HG02970 (cell line): ENCODE data around the gene PARVA.

Source experiments
- ATAC-seq: cut with Tn5 transposase; IDR thresholded peaks from one replicate; pipeline ENCODE4 v1.9.1; 2021; ENCODE audit warnings: mild to moderate bottlenecking, moderate library complexity, moderate number of reproducible peaks; ENCODE audit not compliant: unreplicated experiment, low FRiP score

PARVA gene

GRCh38 chr11:12376259-12377081 lies 901 bp upstream of the PARVA start:
- no peak for ATAC-seq

- no peak for ATAC-seq
These were observed 638 bp downstream of the PARVA start for GRCh38 chr11:12377824-12378593.

GRCh38 chr11:12380565-12381325 lies 3.4 kb downstream of the PARVA start:
- no peak for ATAC-seq

- no peak for ATAC-seq
These were observed 4.5 kb downstream of the PARVA start for GRCh38 chr11:12381875-12382274.

- ATAC-seq: no peak
These were observed 5.1 kb downstream of the PARVA start for GRCh38 chr11:12382451-12382850.

GRCh38 chr11:12386309-12386708 lies 8.9 kb downstream of the PARVA start:
- ATAC-seq: no peak

- ATAC-seq: no peak
These were observed 9.4 kb downstream of the PARVA start for GRCh38 chr11:12386745-12387144.

GRCh38 chr11:12388173-12388572 lies 10.8 kb downstream of the PARVA start:
- no peak for ATAC-seq

- ATAC-seq: no peak
These were observed 11.7 kb downstream of the PARVA start for GRCh38 chr11:12388939-12389670.

- no peak for ATAC-seq
These were observed 12.6 kb downstream of the PARVA start for GRCh38 chr11:12389676-12390657.

GRCh38 chr11:12390687-12391110 lies 13.3 kb downstream of the PARVA start:
- ATAC-seq: no peak

GRCh38 chr11:12392672-12393071 lies 15.3 kb downstream of the PARVA start:
- no peak for ATAC-seq

GRCh38 chr11:12393691-12394090 lies 16.3 kb downstream of the PARVA start:
- no peak for ATAC-seq

GRCh38 chr11:12394601-12395000 lies 17.2 kb downstream of the PARVA start:
- ATAC-seq: no peak

GRCh38 chr11:12395333-12395732 lies 18.0 kb downstream of the PARVA start:
- ATAC-seq: no peak

- no peak for ATAC-seq
These were observed 20.6 kb downstream of the PARVA start for GRCh38 chr11:12397931-12398334.

- ATAC-seq: no peak
These were observed 22.0 kb downstream of the PARVA start for GRCh38 chr11:12399355-12399754.

- no peak for ATAC-seq
These were observed 24.7 kb downstream of the PARVA start for GRCh38 chr11:12402025-12402424.

- no peak for ATAC-seq
These were observed 25.3 kb downstream of the PARVA start for GRCh38 chr11:12402691-12403120.
